OCI-LY1 (cell line): Measurements from ENCODE around the gene DEFB113.

Source experiments
- EZH2 ChIP-seq: fragments of 200-600 bp; sonication (generic), shearing (Covaris generic); IDR thresholded peaks from 2 replicates; pipeline ENCODE4 v1.8.0; 2017; ENCODE audit warnings: borderline replicate concordance, mixed run types, mild to moderate bottlenecking, antibody characterized with exemption, low read length, moderate library complexity, mixed read lengths
- TF ChIP-seq, protein P1 (sequence below): fragments of 200-600 bp; sonication (generic), shearing (Covaris generic); IDR thresholded peaks from 2 replicates; pipeline ENCODE4 v1.5.1; 2017; ENCODE audit warnings: mild to moderate bottlenecking, antibody characterized with exemption, low read length, moderate library complexity, mixed read lengths

GRCh38 chr6:49929340-49929739, 40.1 kb downstream of the DEFB113 start:
- no peak for TF ChIP-seq EZH2
- TF ChIP-seq, protein P1, sequence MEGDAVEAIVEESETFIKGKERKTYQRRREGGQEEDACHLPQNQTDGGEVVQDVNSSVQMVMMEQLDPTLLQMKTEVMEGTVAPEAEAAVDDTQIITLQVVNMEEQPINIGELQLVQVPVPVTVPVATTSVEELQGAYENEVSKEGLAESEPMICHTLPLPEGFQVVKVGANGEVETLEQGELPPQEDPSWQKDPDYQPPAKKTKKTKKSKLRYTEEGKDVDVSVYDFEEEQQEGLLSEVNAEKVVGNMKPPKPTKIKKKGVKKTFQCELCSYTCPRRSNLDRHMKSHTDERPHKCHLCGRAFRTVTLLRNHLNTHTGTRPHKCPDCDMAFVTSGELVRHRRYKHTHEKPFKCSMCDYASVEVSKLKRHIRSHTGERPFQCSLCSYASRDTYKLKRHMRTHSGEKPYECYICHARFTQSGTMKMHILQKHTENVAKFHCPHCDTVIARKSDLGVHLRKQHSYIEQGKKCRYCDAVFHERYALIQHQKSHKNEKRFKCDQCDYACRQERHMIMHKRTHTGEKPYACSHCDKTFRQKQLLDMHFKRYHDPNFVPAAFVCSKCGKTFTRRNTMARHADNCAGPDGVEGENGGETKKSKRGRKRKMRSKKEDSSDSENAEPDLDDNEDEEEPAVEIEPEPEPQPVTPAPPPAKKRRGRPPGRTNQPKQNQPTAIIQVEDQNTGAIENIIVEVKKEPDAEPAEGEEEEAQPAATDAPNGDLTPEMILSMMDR, result no peak
